ENCODE measurements around the gene TXNDC5. TPM values are rescaled to one million over a fixed set of nuclear protein-coding genes. Genes with fewer than 3 reads are reported as not detected.
"Not testable (repeated sequence)": the region's sequence is repeated elsewhere in the genome, so short reads cannot be mapped to it uniquely, and the experiment has no call there.

The TXNDC5 gene
- total RNA-seq, 1 donor from 2014 or later: 112 TPM

DNA sequence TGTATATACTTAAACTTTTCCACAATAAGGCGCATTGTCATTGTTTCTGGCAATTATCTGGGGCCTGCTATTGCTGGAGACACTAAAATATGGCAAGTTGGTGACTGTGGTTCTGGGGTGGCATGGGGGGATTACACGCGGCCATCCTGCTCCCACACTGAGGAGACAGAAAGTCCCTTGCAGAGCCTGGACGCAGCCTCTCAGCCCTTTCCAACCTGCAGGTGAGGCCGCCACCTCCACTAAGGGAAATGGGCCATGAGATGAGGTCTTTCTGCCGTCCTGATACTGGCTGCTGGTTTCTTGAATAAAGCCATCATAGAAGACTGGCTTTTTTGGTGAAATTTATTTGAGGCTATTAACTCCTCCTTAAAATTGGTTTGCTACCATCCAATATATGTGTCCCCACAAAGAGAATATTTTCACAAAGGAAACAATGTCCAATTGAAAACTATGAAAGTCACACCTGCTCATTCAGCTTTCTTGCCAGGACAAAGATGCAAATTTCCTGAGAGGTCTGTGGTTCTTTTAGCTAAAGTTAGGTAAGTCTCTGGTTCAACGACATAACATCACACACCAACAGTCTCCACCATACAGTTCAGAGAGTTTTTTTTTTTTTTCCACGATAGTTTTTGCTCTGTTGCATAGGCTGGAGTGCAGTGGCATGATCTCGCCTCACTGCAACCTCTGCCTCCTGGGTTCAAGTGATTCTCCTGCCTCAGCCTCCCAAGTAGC, 13.0 kb downstream of the TXNDC5 start:
- Mint-ChIP-seq H3K4me3 (no peak overlapping the region), H3K27me3 (no peaks in the 10 kb centered on the region), H3K27ac (no peak overlapping the region), H3K36me3 (ENCODE audit: low read depth) (peaks cover 75% of the 10 kb centered on the region), H3K9me3 (no peaks in the 10 kb centered on the region), H3K4me1 (peaks cover 2% of the 10 kb centered on the region)
- intact Hi-C loops (cut with micrococcal nuclease): no loop called here
- DNase-seq: no peak

GRCh38 chr6:7896465-7896987, 14.1 kb downstream of the TXNDC5 start:
- intact Hi-C loops (cut with micrococcal nuclease): no loop called here
- DNase-seq: no peak
- Mint-ChIP-seq H3K9me3 (no peaks in the 10 kb centered on the region), H3K4me1 (peaks cover 2% of the 10 kb centered on the region), H3K27me3 (no peaks in the 10 kb centered on the region), H3K4me3 (no peak overlapping the region), H3K27ac (no peak overlapping the region), H3K36me3 (ENCODE audit: low read depth) (peaks cover 79% of the 10 kb centered on the region)

GRCh38 chr6:7895125-7895423, 15.5 kb downstream of the TXNDC5 start:
- no peak for DNase-seq
- Mint-ChIP-seq H3K27me3 (no peaks in the 10 kb centered on the region), H3K9me3 (no peaks in the 10 kb centered on the region), H3K36me3 (ENCODE audit: low read depth) (peaks cover 76% of the 10 kb centered on the region), H3K4me3 (no peak overlapping the region), H3K27ac (no peak overlapping the region), H3K4me1 (peaks cover 2% of the 10 kb centered on the region)
- intact Hi-C loops (cut with micrococcal nuclease): no loop called here

- Mint-ChIP-seq H3K9me3 (no peaks in the 10 kb centered on the region), H3K27me3 (no peaks in the 10 kb centered on the region), H3K36me3 (ENCODE audit: low read depth) (peaks cover 71% of the 10 kb centered on the region), H3K27ac (no peak overlapping the region), H3K4me1 (peaks cover 2% of the 10 kb centered on the region), H3K4me3 (no peak overlapping the region)
- intact Hi-C loops (cut with micrococcal nuclease): no loop called here
- no peak for DNase-seq
Observed at GRCh38 chr6:7894262-7895124, 16.1 kb downstream of the TXNDC5 start.

GRCh38 chr6:7893342-7893741, 17.2 kb downstream of the TXNDC5 start:
- Mint-ChIP-seq H3K36me3 (ENCODE audit: low read depth) (peaks cover 70% of the 10 kb centered on the region), H3K27me3 (no peaks in the 10 kb centered on the region), H3K4me1 (peaks cover 2% of the 10 kb centered on the region), H3K9me3 (no peaks in the 10 kb centered on the region), H3K27ac (no peak overlapping the region), H3K4me3 (no peak overlapping the region)
- DNase-seq: no peak
- intact Hi-C loops (cut with micrococcal nuclease): no loop called here

DNA sequence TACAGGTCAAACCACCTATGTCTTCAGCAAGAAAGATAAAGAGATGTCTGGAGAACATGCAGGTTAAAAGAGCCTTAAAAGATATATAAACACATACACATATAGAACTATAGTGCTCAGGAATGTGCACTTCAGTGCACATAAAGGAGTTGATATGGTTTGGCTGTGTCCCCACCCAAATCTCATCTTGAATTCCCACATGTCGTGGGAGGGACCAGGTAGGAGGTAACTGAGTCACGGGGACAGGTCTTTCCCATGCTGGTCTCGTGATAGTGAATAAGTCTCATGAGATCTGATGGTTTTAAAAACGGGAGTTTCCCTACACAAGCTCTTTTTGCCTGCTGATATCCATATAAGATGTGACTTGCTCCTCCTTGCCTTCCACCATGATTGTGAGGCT, 18.2 kb downstream of the TXNDC5 start:
- peaks cover 69% of the 10 kb centered on the region for H3K36me3 Mint-ChIP-seq (ENCODE audit: low read depth)
- H3K4me3 Mint-ChIP-seq; H3K27ac Mint-ChIP-seq; H3K4me1 Mint-ChIP-seq; intact Hi-C loops (cut with micrococcal nuclease); DNase-seq; H3K27me3 Mint-ChIP-seq; H3K9me3 Mint-ChIP-seq: not testable (repeated sequence)

DNA sequence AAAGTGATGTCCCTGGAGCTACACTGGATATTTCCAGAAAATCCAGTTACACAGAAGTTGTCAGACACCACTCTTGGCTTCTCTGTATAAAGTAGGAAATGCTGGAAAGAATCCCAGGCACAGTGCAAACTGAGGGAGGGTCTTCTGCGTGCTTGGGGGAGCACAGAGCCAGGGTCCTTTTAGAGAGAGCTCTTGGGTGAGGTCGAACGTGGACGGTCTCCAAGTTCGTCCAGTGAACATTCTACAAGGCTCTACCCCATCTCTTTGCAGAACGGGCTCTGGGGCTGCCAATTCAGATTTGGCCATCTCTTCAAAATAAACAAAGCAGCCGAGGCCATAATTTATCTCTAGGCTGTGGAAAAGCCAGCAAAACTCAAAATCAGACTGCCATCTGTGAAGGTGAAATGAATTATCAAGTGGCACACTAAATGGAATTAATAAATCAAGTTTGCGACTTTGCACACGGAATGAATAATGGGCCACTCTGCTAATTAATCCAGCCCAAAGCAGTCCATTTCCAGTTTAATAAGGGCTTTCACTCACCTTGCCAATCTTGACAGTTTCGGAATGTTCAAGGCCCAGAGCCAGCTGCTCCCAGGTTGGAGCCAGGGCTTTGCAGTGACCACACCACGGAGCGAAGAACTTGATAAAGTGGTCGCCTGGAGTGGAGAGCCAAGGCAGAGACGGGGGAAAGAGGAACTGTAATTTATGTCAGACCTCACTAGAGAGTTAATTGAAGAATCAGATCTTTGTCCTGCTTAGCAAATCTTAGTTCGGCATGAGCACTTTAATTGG, 19.3 kb downstream of the TXNDC5 start:
- intact Hi-C loops (cut with micrococcal nuclease): no loop called here
- Mint-ChIP-seq H3K36me3 (ENCODE audit: low read depth) (peaks cover 70% of the 10 kb centered on the region), H3K27ac (no peak overlapping the region), H3K9me3 (no peaks in the 10 kb centered on the region), H3K27me3 (no peaks in the 10 kb centered on the region), H3K4me1 (no peaks in the 10 kb centered on the region), H3K4me3 (no peak overlapping the region)
- no peak for DNase-seq

- Mint-ChIP-seq H3K4me3 (no peak overlapping the region), H3K9me3 (no peaks in the 10 kb centered on the region)
- intact Hi-C loops (cut with micrococcal nuclease): no loop called here
Observed at GRCh38 chr6:7888587-7889357, 21.8 kb downstream of the TXNDC5 start.

DNA sequence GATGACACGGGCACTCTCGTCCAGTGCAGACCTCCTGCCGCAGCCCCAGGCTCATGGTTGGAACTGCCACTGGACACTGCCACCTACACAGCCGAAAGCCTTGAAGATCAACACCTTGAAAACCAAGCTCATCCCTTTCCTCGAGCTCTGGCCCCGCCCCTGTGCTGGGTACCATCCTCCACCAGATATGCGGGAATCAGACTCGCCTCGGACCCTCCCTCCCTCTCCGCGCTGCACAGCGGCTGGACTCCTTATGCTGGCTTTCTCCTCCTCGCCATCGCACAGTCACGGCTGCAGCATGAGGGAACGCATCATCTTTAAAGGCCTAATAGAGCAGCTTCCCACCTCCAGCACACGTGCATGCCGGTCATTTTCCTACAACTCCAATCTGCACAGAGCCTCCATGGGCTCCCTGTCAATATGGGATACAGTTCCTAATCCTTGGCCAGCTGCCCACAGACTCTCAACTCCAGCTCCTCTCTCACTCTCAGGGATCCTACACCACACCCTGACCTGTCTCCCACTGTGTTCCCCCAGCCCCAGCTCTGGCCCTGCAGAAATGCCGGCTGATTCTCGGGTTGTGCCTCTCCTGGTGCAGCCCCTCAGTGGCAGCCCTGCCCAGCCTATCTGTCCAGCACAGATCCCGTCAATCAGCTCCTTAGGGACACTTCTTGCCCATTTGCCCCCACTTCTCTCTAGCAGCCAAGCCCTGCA, 23.2 kb downstream of the TXNDC5 start:
- no peaks in the 10 kb centered on the region for H3K9me3 Mint-ChIP-seq
- no peak overlapping the region for H3K27ac Mint-ChIP-seq
- no peak overlapping the region for H3K4me3 Mint-ChIP-seq
- H3K36me3 Mint-ChIP-seq (ENCODE audit: low read depth): peaks cover 76% of the 10 kb centered on the region
- no peaks in the 10 kb centered on the region for H3K4me1 Mint-ChIP-seq
- no peaks in the 10 kb centered on the region for H3K27me3 Mint-ChIP-seq
- no peak for DNase-seq
- intact Hi-C loops (cut with micrococcal nuclease): no loop called here

More at GRCh38 chr6:7888587-7889357, 21.8 kb downstream of the TXNDC5 start:
- Mint-ChIP-seq H3K27me3 (no peaks in the 10 kb centered on the region), H3K36me3 (ENCODE audit: low read depth) (peaks cover 68% of the 10 kb centered on the region), H3K4me1 (no peaks in the 10 kb centered on the region), H3K27ac (no peak overlapping the region)
- DNase-seq: no peak

DNA sequence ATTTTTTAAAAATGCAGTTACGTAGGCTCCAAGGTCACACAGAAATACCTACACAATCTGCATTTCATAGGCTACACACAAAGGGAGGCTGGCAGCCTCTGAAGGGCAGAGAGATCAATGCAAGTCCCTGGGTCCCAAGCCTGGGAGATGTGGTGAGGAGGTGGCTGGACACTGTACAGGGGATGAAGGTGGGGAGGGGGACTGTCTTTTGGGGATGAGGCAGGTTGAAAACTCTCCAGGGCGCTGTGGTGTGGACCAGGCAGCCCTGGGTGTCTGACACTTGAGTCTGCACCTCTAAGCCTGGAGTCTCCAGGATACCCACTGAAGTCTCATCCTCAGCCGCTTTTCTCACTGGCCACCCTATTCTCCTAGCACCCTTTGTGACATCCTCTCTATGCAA, 24.5 kb downstream of the TXNDC5 start:
- H3K27ac Mint-ChIP-seq: no peak overlapping the region
- intact Hi-C loops (cut with micrococcal nuclease): no loop called here
- no peak for DNase-seq
- no peak overlapping the region for H3K4me3 Mint-ChIP-seq
- H3K36me3 Mint-ChIP-seq (ENCODE audit: low read depth): peaks cover 74% of the 10 kb centered on the region
- no peaks in the 10 kb centered on the region for H3K27me3 Mint-ChIP-seq
- H3K4me1 Mint-ChIP-seq: no peaks in the 10 kb centered on the region
- no peaks in the 10 kb centered on the region for H3K9me3 Mint-ChIP-seq

DNA sequence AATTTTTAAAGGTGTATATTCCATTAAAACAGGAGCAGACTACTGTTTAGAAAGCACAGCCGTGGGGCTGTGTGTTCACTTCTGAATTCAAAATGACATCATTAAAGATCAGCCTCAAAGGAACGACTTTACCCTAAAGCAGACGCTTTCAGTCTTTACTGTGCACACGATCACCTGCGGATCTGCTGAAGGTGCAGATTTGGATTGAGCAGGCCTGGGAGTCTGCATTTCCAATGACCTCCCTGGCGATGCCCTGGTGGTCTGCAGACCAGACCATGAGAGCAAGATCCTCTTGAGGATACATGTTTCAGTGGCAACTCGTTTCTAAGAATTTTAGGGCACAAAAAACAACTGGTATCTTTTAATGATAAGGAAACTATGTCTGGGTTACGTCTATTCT, 27.2 kb downstream of the TXNDC5 start:
- Mint-ChIP-seq H3K36me3 (ENCODE audit: low read depth) (peaks cover 64% of the 10 kb centered on the region), H3K4me1 (no peaks in the 10 kb centered on the region), H3K27me3 (no peaks in the 10 kb centered on the region), H3K4me3 (no peak overlapping the region), H3K27ac (no peak overlapping the region), H3K9me3 (no peaks in the 10 kb centered on the region)
- intact Hi-C loops (cut with micrococcal nuclease): no loop called here
- DNase-seq: no peak

GRCh38 chr6:7882505-7883257, 27.9 kb downstream of the TXNDC5 start:
- Mint-ChIP-seq H3K4me3 (no peak overlapping the region), H3K36me3 (ENCODE audit: low read depth) (peaks cover 59% of the 10 kb centered on the region), H3K27ac (no peak overlapping the region), H3K9me3 (no peaks in the 10 kb centered on the region), H3K27me3 (no peaks in the 10 kb centered on the region), H3K4me1 (no peaks in the 10 kb centered on the region)
- intact Hi-C loops (cut with micrococcal nuclease): no loop called here
- no peak for DNase-seq
